Neutrophil (primary cell): Measurements from ENCODE around the gene OTOP1.

Source experiments
- H3K27ac ChIP-seq: fragments of 200-600 bp; sonication (generic); 2 replicates; pipeline ENCODE4 v1.5.1; 2016; ENCODE audit warnings: mild to moderate bottlenecking, moderate library complexity
- H3K27me3 ChIP-seq: fragments of 200-600 bp; sonication (generic); 2 replicates; pipeline ENCODE4 v1.6.0; 2016; ENCODE audit warnings: mild to moderate bottlenecking
- H3K36me3 ChIP-seq: fragments of 200-600 bp; sonication (generic); 2 replicates; pipeline ENCODE4 v1.5.1; 2017
- H3K4me1 ChIP-seq, 2 experiments: fragments of 200-600 bp in 1 of 2; sonication (generic) in 1 of 2; 1 replicate in 1 of 2; 2 replicates in 1 of 2; pipeline versions ENCODE4 v1.5.1 to v1.6.1; 2013 to 2016; ENCODE audit warnings: low read depth in 1 of 2, low read length in 1 of 2, mild to moderate bottlenecking in 1 of 2, moderate library complexity in 1 of 2; ENCODE audit not compliant: control insufficient read depth in 1 of 2, insufficient read depth in 1 of 2
- H3K4me3 ChIP-seq, 2 experiments: fragments of 200-600 bp in 1 of 2; sonication (generic) in 1 of 2; 1 replicate in 1 of 2; 2 replicates in 1 of 2; pipeline ENCODE4 v1.5.1; 2013 to 2016; ENCODE audit warnings: low read depth in 1 of 2, low read length in 1 of 2, mild to moderate bottlenecking in 1 of 2, moderate library complexity in 1 of 2
- H3K9me3 ChIP-seq: fragments of 200-600 bp; sonication (generic); 2 replicates; pipeline ENCODE4 v1.5.1; 2016
- TF ChIP-seq, protein P1 (sequence below): fragments of 200-600 bp; sonication (generic); IDR thresholded peaks from 2 replicates; pipeline ENCODE4 v1.5.1; 2016; ENCODE audit warnings: antibody characterized with exemption

Gene OTOP1, protein sequence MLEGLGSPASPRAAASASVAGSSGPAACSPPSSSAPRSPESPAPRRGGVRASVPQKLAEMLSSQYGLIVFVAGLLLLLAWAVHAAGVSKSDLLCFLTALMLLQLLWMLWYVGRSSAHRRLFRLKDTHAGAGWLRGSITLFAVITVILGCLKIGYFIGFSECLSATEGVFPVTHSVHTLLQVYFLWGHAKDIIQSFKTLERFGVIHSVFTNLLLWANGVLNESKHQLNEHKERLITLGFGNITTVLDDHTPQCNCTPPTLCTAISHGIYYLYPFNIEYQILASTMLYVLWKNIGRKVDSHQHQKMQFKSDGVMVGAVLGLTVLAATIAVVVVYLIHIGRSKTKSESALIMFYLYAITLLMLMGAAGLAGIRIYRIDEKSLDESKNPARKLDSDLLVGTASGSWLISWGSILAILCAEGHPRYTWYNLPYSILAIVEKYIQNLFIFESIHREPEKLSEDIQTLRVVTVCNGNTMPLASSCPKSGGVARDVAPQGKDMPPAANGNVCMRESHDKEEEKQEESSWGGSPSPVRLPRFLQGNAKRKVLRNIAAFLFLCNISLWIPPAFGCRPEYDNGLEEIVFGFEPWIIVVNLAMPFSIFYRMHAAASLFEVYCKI

DNA sequence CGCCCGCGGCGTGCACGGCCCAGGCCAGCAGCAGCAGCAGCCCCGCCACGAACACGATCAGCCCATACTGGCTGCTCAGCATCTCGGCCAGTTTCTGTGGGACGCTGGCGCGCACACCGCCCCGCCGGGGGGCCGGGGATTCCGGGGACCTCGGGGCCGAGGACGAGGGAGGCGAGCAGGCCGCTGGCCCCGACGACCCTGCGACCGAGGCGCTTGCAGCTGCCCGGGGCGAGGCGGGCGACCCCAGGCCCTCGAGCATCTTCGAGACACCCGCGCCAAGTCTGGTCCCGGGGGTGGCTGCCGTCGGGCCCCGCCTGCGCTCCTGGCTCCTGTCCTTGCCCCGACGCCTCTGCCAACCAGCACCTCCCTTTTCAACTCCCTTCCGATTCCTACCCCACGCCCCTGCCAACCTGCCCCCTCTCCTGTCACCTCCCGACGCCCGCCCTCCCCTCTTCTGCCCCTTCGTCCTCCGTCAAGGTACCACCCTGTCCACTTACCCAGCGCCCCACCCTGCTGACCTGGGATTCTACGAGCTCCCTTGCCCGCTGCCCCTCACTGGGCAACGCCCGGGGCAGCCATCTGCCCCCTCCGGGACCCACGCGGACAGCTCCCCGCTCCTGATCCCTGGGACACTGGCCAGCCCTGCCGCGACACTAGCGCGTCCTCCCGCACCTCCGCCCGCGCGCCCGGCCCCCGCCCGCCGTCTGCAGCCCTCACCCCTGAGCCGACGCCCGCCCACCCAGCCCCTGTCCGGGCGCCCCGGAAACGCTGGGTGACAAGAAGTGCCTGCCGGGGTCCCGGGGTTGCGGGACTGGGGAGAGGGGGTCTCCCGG, at the start of gene OTOP1:
Gene OTOP1, minus strand, starts transcription at position 324 of the 833 bp plus-strand sequence. Its CDS starts 65 bp downstream, at position 259.
- Histone ChIP-seq H3K27me3 (peaks cover 92% of the 10 kb centered on the region), H3K36me3 (no peaks in the 10 kb centered on the region), H3K9me3 (no peaks in the 10 kb centered on the region), H3K4me1 (no peaks in the 10 kb centered on the region), H3K27ac (no peak within 1 kb of the TSS), H3K4me3 (no peak within 1 kb of the TSS)
- TF ChIP-seq, protein P1, sequence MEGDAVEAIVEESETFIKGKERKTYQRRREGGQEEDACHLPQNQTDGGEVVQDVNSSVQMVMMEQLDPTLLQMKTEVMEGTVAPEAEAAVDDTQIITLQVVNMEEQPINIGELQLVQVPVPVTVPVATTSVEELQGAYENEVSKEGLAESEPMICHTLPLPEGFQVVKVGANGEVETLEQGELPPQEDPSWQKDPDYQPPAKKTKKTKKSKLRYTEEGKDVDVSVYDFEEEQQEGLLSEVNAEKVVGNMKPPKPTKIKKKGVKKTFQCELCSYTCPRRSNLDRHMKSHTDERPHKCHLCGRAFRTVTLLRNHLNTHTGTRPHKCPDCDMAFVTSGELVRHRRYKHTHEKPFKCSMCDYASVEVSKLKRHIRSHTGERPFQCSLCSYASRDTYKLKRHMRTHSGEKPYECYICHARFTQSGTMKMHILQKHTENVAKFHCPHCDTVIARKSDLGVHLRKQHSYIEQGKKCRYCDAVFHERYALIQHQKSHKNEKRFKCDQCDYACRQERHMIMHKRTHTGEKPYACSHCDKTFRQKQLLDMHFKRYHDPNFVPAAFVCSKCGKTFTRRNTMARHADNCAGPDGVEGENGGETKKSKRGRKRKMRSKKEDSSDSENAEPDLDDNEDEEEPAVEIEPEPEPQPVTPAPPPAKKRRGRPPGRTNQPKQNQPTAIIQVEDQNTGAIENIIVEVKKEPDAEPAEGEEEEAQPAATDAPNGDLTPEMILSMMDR = no peak

DNA sequence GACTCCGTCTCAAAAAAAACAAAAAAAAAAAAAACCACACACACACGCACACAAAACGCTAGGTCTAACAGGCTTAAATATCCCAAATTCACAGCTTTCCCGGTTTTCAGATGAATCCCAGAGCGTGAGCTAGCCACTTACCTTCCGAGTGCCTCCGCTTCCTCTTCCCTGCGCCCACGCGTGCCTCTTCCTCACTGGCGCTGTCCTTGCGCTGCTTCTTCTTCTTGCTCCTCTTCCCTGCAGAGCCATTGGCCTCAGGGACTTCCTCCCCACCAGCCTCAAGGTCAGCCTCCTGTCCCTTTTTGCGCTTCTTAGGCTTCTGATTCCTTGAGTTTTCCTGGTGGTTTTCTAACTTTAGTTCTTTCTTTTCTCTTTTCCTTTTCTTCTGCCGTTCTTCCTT, 47.5 kb upstream of the OTOP1 start:
- H3K27me3 ChIP-seq = no peaks in the 10 kb centered on the region
- no peaks in the 10 kb centered on the region for H3K4me1 ChIP-seq
- no peaks in the 10 kb centered on the region for H3K9me3 ChIP-seq
- H3K4me3 ChIP-seq = no peak overlapping the region
- no peak overlapping the region for H3K27ac ChIP-seq
- TF ChIP-seq, protein P1 = no peak
- H3K36me3 ChIP-seq = peaks cover 33% of the 10 kb centered on the region

DNA sequence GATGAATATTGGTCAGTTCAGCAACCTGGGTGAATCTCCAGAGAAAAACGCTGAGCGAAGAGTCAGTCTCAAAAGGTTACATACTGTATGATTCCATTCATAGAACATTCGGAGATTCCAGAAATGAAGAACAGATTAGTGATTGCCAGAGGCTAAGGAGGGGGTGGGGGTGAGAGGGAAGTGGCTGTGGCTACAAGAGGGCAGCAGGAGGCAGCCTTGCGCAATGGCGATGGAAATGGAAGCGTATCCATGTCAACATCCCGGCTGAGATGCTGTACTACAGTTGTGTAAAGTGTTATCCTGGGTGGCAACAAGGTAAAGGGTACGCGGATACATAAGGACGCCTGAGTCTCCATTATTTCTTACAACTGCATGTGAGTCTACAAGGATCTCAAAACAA, 45.2 kb upstream of the OTOP1 start:
- Histone ChIP-seq H3K4me1 (no peaks in the 10 kb centered on the region), H3K4me3 (no peak overlapping the region), H3K27me3 (no peaks in the 10 kb centered on the region), H3K27ac (no peak overlapping the region), H3K36me3 (peaks cover 21% of the 10 kb centered on the region), H3K9me3 (no peaks in the 10 kb centered on the region)
- TF ChIP-seq, protein P1 = no peak

DNA sequence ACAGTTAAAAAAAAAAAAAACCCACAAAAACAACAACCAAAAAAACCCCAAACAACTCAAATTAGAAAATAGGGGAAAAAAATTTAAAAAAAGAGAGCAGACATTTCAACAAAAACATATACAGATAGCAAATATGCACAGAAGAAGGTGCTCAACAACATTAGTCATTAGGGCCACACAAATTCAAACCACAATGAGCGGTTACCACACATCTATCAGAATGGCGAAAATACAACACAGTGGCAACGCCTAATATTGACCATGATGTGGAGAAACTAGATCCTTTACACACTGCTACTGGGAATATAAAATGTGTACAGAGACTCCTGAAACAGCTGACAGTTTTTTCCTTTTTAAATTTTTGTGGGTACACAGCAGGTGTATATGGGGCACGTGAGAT, 43.8 kb upstream of the OTOP1 start:
- Histone ChIP-seq H3K4me3 (no peak overlapping the region), H3K27ac (no peak overlapping the region), H3K27me3 (no peaks in the 10 kb centered on the region), H3K36me3 (peaks cover 14% of the 10 kb centered on the region), H3K4me1 (no peaks in the 10 kb centered on the region), H3K9me3 (no peaks in the 10 kb centered on the region)
- TF ChIP-seq, protein P1 = no peak

DNA sequence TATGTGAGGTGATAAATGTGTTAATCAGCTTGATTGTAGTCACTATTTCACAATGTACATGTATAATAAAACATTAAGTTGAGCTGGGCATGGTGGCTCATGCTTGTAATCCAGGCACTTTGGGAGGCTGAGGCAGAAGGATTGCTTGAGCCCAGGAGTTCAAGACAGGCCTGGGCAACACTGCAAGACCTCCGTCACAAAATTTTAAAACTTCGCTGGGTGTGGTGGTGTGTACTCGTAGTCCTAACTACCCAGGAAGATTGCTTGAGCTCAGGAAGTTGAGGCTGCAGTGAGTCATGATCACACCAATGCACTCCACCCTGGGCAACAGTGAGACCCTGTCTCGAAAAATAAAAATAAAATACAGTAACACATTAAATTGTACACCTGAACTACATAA, 43.1 kb upstream of the OTOP1 start:
- no peak overlapping the region for H3K4me3 ChIP-seq
- no peaks in the 10 kb centered on the region for H3K27me3 ChIP-seq
- TF ChIP-seq, protein P1 = no peak
- H3K36me3 ChIP-seq = peaks cover 12% of the 10 kb centered on the region
- H3K9me3 ChIP-seq = no peaks in the 10 kb centered on the region
- H3K4me1 ChIP-seq = no peaks in the 10 kb centered on the region
- H3K27ac ChIP-seq = no peak overlapping the region
